Amniotic epithelial cell (primary cell): ENCODE results near the gene PTBP3.
"Not testable (repeated sequence)": the region's sequence is repeated elsewhere in the genome, so short reads cannot be mapped to it uniquely, and the experiment has no call there.

Source experiments
- DNase-seq: peaks from one replicate; pipeline ENCODE4 v3.0.0-alpha.2; 2010; ENCODE audit warnings: low read depth

Gene PTBP3

GRCh38 chr9:112268413-112268812 is 65.0 kb downstream of the PTBP3 start:
- no peak for DNase-seq

- DNase-seq: not testable (repeated sequence)
Observed at GRCh38 chr9:112267086-112267485, 66.3 kb downstream of the PTBP3 start.

- no peak for DNase-seq
Observed at GRCh38 chr9:112265391-112265790, 68.0 kb downstream of the PTBP3 start.

- DNase-seq: no peak
Observed at GRCh38 chr9:112262577-112262976, 70.8 kb downstream of the PTBP3 start.

- no peak for DNase-seq
Observed at GRCh38 chr9:112261133-112261532, 72.3 kb downstream of the PTBP3 start.

GRCh38 chr9:112258106-112258505 is 75.3 kb downstream of the PTBP3 start:
- no peak for DNase-seq

- DNase-seq: no peak
Observed at GRCh38 chr9:112252194-112252593, 81.2 kb downstream of the PTBP3 start.

GRCh38 chr9:112249277-112249676 is 84.1 kb downstream of the PTBP3 start:
- peak; percentile 23 for DNase-seq

GRCh38 chr9:112248722-112249121 is 84.7 kb downstream of the PTBP3 start:
- peak; percentile 43 for DNase-seq

- no peak for DNase-seq
Observed at GRCh38 chr9:112247090-112247489, 86.3 kb downstream of the PTBP3 start.

GRCh38 chr9:112245126-112245525 is 88.3 kb downstream of the PTBP3 start:
- DNase-seq: no peak

- no peak for DNase-seq
Observed at GRCh38 chr9:112242147-112242804, 91.1 kb downstream of the PTBP3 start.

- peak; percentile 85 for DNase-seq
Observed at GRCh38 chr9:112241491-112241890, 91.9 kb downstream of the PTBP3 start.

- DNase-seq: no peak
Observed at GRCh38 chr9:112239708-112240107, 93.7 kb downstream of the PTBP3 start.

GRCh38 chr9:112239284-112239683 is 94.1 kb downstream of the PTBP3 start:
- DNase-seq: no peak

GRCh38 chr9:112234779-112235178 is 98.6 kb downstream of the PTBP3 start:
- DNase-seq: no peak

GRCh38 chr9:112233769-112234168 is 99.7 kb downstream of the PTBP3 start:
- DNase-seq: peak; percentile 97

- no peak for DNase-seq
Observed at GRCh38 chr9:112232233-112232632, 101.2 kb downstream of the PTBP3 start.

- DNase-seq: no peak
Observed at GRCh38 chr9:112226091-112226490, 107.3 kb downstream of the PTBP3 start.

- DNase-seq: peak; percentile 50
Observed at GRCh38 chr9:112224401-112225289, 108.8 kb downstream of the PTBP3 start.

- no peak for DNase-seq
Observed at GRCh38 chr9:112218908-112219307, 114.5 kb downstream of the PTBP3 start.

- DNase-seq: no peak
Observed at GRCh38 chr9:112212926-112213325, 120.5 kb downstream of the PTBP3 start.

- DNase-seq: no peak
Observed at GRCh38 chr9:112207451-112207850, 126.0 kb downstream of the PTBP3 start.
